ENCODE data around the gene SLC1A7. TPM values are rescaled to one million over a fixed set of nuclear protein-coding genes. Genes with fewer than 3 reads are reported as not detected.

SLC1A7 gene
- total RNA-seq, 1 experiment from 2014 or later: 0.31 TPM

DNA sequence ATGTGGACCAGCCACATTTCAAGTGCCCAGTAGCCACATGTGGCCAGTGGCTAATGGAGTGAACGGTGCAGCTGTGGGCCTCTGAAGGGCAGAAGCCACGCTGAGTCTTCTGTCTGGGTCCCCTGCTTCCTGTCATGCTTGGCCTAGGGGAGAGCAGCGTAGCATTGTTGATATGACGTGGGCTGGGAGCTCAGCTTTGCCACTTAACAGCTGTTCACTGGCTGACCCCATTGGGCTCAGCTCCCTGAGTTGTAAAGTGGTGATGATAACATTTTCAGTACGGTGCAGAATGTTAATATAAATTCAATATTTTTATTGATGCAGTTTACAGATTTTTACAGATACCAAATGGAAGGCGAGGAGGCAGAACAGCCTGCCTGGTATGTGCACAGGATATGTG lies 76.0 kb downstream of the SLC1A7 start:
- TF ChIP-seq POLR2AphosphoS5 (IDR thresholded peaks at IDR 0.05; ENCODE audit: low read depth, low read length) (no peak), SIN3A (IDR thresholded peaks at IDR 0.05; ENCODE audit: borderline replicate concordance, insufficient read depth, low read depth, low read length) (no peak), TCF7L2 (IDR thresholded peaks at IDR 0.05; ENCODE audit: low read depth, low read length) (no peak)
- TF ChIP-seq, protein P1, sequence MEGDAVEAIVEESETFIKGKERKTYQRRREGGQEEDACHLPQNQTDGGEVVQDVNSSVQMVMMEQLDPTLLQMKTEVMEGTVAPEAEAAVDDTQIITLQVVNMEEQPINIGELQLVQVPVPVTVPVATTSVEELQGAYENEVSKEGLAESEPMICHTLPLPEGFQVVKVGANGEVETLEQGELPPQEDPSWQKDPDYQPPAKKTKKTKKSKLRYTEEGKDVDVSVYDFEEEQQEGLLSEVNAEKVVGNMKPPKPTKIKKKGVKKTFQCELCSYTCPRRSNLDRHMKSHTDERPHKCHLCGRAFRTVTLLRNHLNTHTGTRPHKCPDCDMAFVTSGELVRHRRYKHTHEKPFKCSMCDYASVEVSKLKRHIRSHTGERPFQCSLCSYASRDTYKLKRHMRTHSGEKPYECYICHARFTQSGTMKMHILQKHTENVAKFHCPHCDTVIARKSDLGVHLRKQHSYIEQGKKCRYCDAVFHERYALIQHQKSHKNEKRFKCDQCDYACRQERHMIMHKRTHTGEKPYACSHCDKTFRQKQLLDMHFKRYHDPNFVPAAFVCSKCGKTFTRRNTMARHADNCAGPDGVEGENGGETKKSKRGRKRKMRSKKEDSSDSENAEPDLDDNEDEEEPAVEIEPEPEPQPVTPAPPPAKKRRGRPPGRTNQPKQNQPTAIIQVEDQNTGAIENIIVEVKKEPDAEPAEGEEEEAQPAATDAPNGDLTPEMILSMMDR (IDR thresholded peaks at IDR 0.05): no peak
- TF ChIP-seq, protein P2, sequence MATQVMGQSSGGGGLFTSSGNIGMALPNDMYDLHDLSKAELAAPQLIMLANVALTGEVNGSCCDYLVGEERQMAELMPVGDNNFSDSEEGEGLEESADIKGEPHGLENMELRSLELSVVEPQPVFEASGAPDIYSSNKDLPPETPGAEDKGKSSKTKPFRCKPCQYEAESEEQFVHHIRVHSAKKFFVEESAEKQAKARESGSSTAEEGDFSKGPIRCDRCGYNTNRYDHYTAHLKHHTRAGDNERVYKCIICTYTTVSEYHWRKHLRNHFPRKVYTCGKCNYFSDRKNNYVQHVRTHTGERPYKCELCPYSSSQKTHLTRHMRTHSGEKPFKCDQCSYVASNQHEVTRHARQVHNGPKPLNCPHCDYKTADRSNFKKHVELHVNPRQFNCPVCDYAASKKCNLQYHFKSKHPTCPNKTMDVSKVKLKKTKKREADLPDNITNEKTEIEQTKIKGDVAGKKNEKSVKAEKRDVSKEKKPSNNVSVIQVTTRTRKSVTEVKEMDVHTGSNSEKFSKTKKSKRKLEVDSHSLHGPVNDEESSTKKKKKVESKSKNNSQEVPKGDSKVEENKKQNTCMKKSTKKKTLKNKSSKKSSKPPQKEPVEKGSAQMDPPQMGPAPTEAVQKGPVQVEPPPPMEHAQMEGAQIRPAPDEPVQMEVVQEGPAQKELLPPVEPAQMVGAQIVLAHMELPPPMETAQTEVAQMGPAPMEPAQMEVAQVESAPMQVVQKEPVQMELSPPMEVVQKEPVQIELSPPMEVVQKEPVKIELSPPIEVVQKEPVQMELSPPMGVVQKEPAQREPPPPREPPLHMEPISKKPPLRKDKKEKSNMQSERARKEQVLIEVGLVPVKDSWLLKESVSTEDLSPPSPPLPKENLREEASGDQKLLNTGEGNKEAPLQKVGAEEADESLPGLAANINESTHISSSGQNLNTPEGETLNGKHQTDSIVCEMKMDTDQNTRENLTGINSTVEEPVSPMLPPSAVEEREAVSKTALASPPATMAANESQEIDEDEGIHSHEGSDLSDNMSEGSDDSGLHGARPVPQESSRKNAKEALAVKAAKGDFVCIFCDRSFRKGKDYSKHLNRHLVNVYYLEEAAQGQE (IDR thresholded peaks at IDR 0.05; ENCODE audit: insufficient read depth in 1 of 2, low read depth in 2 of 2, low read length in 1 of 2): no peak
- POLR2A ChIA-PET: no interaction called here
- no peaks in the 10 kb centered on the region for H3K9me3 ChIP-seq (ENCODE audit: control insufficient read depth, insufficient read depth, low read depth, low read length)
- in situ Hi-C loops (cut with HindIII; ENCODE audit: low pct_unique_long_range_greater_than_20kb, low sequenced_read_pairs): no loop called here
- H3K36me3 ChIP-seq (ENCODE audit: control insufficient read depth, insufficient read depth, low read length): no peaks in the 10 kb centered on the region
- H3K27me3 ChIP-seq (ENCODE audit: control insufficient read depth, insufficient read depth, low read length): no peaks in the 10 kb centered on the region; the same call in 1 of the 2 replicates
- intact Hi-C loops (cut with micrococcal nuclease; ENCODE audit: unreplicated experiment): no loop called here
- no peak for ATAC-seq
- CTCF ChIA-PET: no interaction called here
- no peaks in the 10 kb centered on the region for H3K4me1 ChIP-seq (ENCODE audit: control insufficient read depth, insufficient read depth, low read length)
- no peak overlapping the region for H3K27ac ChIP-seq (ENCODE audit: low read length)
- no peak for DNase-seq (ENCODE audit: low read depth, low spot score)
- no TSS peak for BruUV-seq (replicated peaks)
- no peak overlapping the region for H3K4me3 ChIP-seq (ENCODE audit: low read depth in 2 of 2, low read length in 2 of 2)

DNA sequence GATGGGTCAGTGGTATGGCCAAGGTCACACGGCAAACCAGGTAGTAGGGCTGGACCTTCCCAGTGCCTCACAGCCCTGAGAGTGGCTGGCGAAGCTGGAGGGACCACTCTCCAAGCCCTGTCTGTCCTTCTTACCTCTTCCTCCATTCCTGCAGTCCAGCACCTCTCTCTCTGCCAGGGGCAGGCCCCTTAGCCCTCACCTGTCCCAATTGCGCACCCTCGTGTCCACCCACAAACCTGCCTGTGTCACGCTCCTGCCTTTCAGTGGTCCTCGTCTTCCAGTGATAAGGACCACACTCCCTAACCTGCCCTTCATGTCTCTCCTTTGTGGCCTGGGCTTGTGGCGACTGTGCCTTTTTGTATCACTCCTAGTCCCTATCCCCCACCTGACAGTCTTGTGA lies 77.0 kb downstream of the SLC1A7 start:
- Histone ChIP-seq H3K4me3 (ENCODE audit: low read depth in 2 of 2, low read length in 2 of 2) (no peak overlapping the region), H3K36me3 (ENCODE audit: control insufficient read depth, insufficient read depth, low read length) (no peaks in the 10 kb centered on the region), H3K4me1 (ENCODE audit: control insufficient read depth, insufficient read depth, low read length) (no peaks in the 10 kb centered on the region), H3K9me3 (ENCODE audit: control insufficient read depth, insufficient read depth, low read depth, low read length) (no peaks in the 10 kb centered on the region), H3K27me3 (ENCODE audit: control insufficient read depth, insufficient read depth, low read length) (no peaks in the 10 kb centered on the region; the same call in 1 of the 2 replicates), H3K27ac (ENCODE audit: low read length) (no peak overlapping the region)
- DNase-seq (ENCODE audit: low read depth, low spot score) (no peak), ATAC-seq (no peak)
- intact Hi-C loops (cut with micrococcal nuclease; ENCODE audit: unreplicated experiment): no loop called here
- POLR2A ChIA-PET: no interaction called here
- in situ Hi-C loops (cut with HindIII; ENCODE audit: low pct_unique_long_range_greater_than_20kb, low sequenced_read_pairs): no loop called here
- TF ChIP-seq, protein P2 (IDR thresholded peaks at IDR 0.05; ENCODE audit: insufficient read depth in 1 of 2, low read depth in 2 of 2, low read length in 1 of 2): no peak
- no peak for TF ChIP-seq TCF7L2 (IDR thresholded peaks at IDR 0.05; ENCODE audit: low read depth, low read length)
- no peak for TF ChIP-seq POLR2AphosphoS5 (IDR thresholded peaks at IDR 0.05; ENCODE audit: low read depth, low read length)
- no peak for TF ChIP-seq SIN3A (IDR thresholded peaks at IDR 0.05; ENCODE audit: borderline replicate concordance, insufficient read depth, low read depth, low read length)
- TF ChIP-seq, protein P1 (IDR thresholded peaks at IDR 0.05): no peak
- CTCF ChIA-PET: no interaction called here
- BruUV-seq (replicated peaks): no TSS peak
